ENCODE results near the gene GAA. TPM values are rescaled to one million over a fixed set of nuclear protein-coding genes. Genes with fewer than 3 reads are reported as not detected.

The GAA gene
- total and polyA plus RNA-seq, 2 of the 8 experiments (the other 6 are each of a cell fraction or from before 2014, with no cell fraction given), result 14.8 to 30.0 TPM

GRCh38 chr17:80109066-80109660, 7.8 kb downstream of the GAA start:
- no peak for DNase-seq (ENCODE audit: low read depth in 1 of 2, low spot score in 2 of 2)
- no peak overlapping the region for H4K91ac ChIP-seq (replicated peaks; ENCODE audit: insufficient read length, low read length)

More at GRCh38 chr17:80109066-80109660, 7.8 kb downstream of the GAA start:
- Histone ChIP-seq H3K14ac (ENCODE audit: insufficient read length) (no peak overlapping the region), H2BK15ac (ENCODE audit: low read length) (no peak overlapping the region), H4K20me1 (replicated peaks in 1 of 2; ENCODE audit: control insufficient read depth in 1 of 2, insufficient read depth in 2 of 2, low read length in 2 of 2) (no peaks in the 10 kb centered on the region), H2BK20ac (ENCODE audit: low read length) (no peak overlapping the region), H3K79me1 (ENCODE audit: low read depth, low read length) (0 out of 2 replicates have a peak, but pooled peaks cover 2% of the 10 kb centered on the region), H3K79me2 (ENCODE audit: control insufficient read depth in 1 of 2, insufficient read depth in 2 of 2, low read length in 2 of 2) (no peaks in the 10 kb centered on the region), H3K9ac (replicated peaks in 1 of 4; ENCODE audit: extremely low read depth in 1 of 4, low read depth in 3 of 4, low read length in 3 of 4) (no peak overlapping the region), H3K4ac (replicated peaks; ENCODE audit: insufficient read length, low read depth, low read length) (no peak overlapping the region), H3K18ac (ENCODE audit: extremely low read depth, low read length) (no peak overlapping the region), H3K27ac (ENCODE audit: low read depth, low read length) (no peak overlapping the region), H3K4me2 (ENCODE audit: insufficient read depth in 1 of 2, low read depth in 2 of 2, low read length in 2 of 2) (no peak overlapping the region), H2AFZ (ENCODE audit: low read length) (no peak overlapping the region), H4K8ac (ENCODE audit: extremely low read depth, insufficient read depth, low read length) (peak overlapping the region; percentile 68), H2AK5ac (ENCODE audit: low read depth, low read length) (no peak overlapping the region), H2BK120ac (replicated peaks; ENCODE audit: low read depth, low read length) (no peak overlapping the region), H3K4me3 (ENCODE audit: extremely low read depth in 1 of 4, insufficient read depth in 2 of 4, low read depth in 3 of 4, low read length in 4 of 4) (no peak overlapping the region), H3K23ac (ENCODE audit: insufficient read length) (no peak overlapping the region), H3K4me1 (replicated peaks in 1 of 4; ENCODE audit: control insufficient read depth in 3 of 4, insufficient read depth in 4 of 4, low read length in 3 of 4) (peaks cover 0 to 11% (median 8%) of the 10 kb centered on the region in 4 experiments; a peak in 4 of 7 replicates), H2BK12ac (ENCODE audit: low read depth, low read length) (no peak overlapping the region), H3K23me2 (ENCODE audit: low read depth, low read length) (no peaks in the 10 kb centered on the region), H2BK5ac (ENCODE audit: low read depth, low read length) (no peak overlapping the region), H4K5ac (ENCODE audit: insufficient read length, low read depth, low read length) (no peak overlapping the region), H3K56ac (replicated peaks; ENCODE audit: insufficient read length, low read depth, low read length) (no peak overlapping the region), H3K27me3 (replicated peaks in 1 of 4; ENCODE audit: control insufficient read depth in 3 of 4, extremely low read depth in 1 of 4, insufficient read depth in 3 of 4, low read length in 3 of 4) (no peaks in the 10 kb centered on the region), H3K36me3 (ENCODE audit: control insufficient read depth in 2 of 4, insufficient read depth in 4 of 4, low read length in 3 of 4) (no peaks in the 10 kb centered on the region), H3K9me3 (ENCODE audit: insufficient read depth in 2 of 2, low read depth in 1 of 2, low read length in 1 of 2) (no peaks in the 10 kb centered on the region)
- 96% methylated on average over 11 of the region's 13 CpGs; no CpG with 5 or more reads in 1 of the 2 experiments for WGBS, 2 experiments (ENCODE audit: extremely low coverage in 1 of 2, insufficient coverage in 1 of 2, insufficient read length in 1 of 2, insufficient replicate concordance in 2 of 2, low coverage in 1 of 2, low lambda C conversion rate in 2 of 2, missing lambda C conversion rate in 1 of 2)
- CTCF ChIA-PET (ENCODE audit: partially characterized antibody), result interaction anchor here (0.6 to 2.7 kb wide), 6 partner anchors 8 to 105 kb away, joined by 3 to 12 read pairs (median 3); partner anchors contain the start of gene GAA
- TF ChIP-seq CBX8 (IDR thresholded peaks at IDR 0.05; ENCODE audit: borderline replicate concordance, low read depth, low read length), result no peak
- TF ChIP-seq, protein P1, sequence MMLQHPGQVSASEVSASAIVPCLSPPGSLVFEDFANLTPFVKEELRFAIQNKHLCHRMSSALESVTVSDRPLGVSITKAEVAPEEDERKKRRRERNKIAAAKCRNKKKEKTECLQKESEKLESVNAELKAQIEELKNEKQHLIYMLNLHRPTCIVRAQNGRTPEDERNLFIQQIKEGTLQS (IDR thresholded peaks at IDR 0.05; ENCODE audit: insufficient read depth, low read depth, low read length), result no peak
- no peak for TF ChIP-seq TBP (IDR thresholded peaks at IDR 0.05; ENCODE audit: low read depth, low read length)
- no peak for FAIRE-seq
- POLR2A ChIA-PET (ENCODE audit: partially characterized antibody), result interaction anchor here (0.7 to 1.8 kb wide), 2 partner anchors 27 to 38 kb away, joined by 3 read pairs; no protein-coding TSS in a partner anchor
